HCT116 (cell line): Measurements from ENCODE around the gene CRTC3. TPM values are rescaled to one million over a fixed set of nuclear protein-coding genes. Genes with fewer than 3 reads are reported as not detected.

Experiments
- ATAC-seq: fragments of 200-7000 bp; cut with Tn5 transposase; 2 replicates; pipeline ENCODE4 v1.9.1; 2020; ENCODE audit warnings: mild to moderate bottlenecking, moderate library complexity
- BruUV-seq: library from RNA; stranded (reverse); fragments of 400-500 nt; replicated peaks from 2 replicates; lab custom pipeline; 2021; lab: Mats Ljungman, UMichigan
- CTCF ChIA-PET: fragments of 300-600 bp; sonication (Branson Sonifier 250); formaldehyde crosslinking; loops from one replicate; lab custom pipeline; 2021; ENCODE audit warnings: antibody characterized with exemption; lab: Charles Lee
- POLR2A ChIA-PET: fragments of 300-600, 350-600 bp; sonication (Branson Sonifier 250); formaldehyde crosslinking; loops from one replicate; lab custom pipeline; 2021; ENCODE audit warnings: antibody characterized with exemption; lab: Charles Lee
- RAD21 ChIA-PET, 2 experiments: fragments of 300-600 bp; sonication (Branson Sonifier 250); formaldehyde crosslinking; loops; one replicate each; lab custom pipeline; 2023; ENCODE audit warnings: low total read pairs in 2 of 2; ENCODE audit not compliant: uncharacterized antibody in 2 of 2, unreplicated experiment in 2 of 2, low non-redundant PET in 1 of 2; lab: Charles Lee
- DNase-seq: peaks from one replicate; pipeline ENCODE4 v3.0.0-alpha.2; 2010; ENCODE audit warnings: low read depth, low spot score
- H2AFZ ChIP-seq: fragments of 200-600 bp; shearing (Covaris generic), sonication (generic); 2 replicates; pipeline ENCODE4 v1.6.1; 2017; ENCODE audit warnings: low read depth, mixed run types, mixed read lengths, antibody characterized with exemption, low read length; ENCODE audit not compliant: poor library complexity, severe bottlenecking
- H3K27ac ChIP-seq: 2 replicates; pipeline ENCODE4 v1.5.1; 2012; ENCODE audit warnings: low read depth, low read length
- H3K27me3 ChIP-seq: fragments of 200-600 bp; sonication (generic); 2 replicates; pipeline ENCODE4 v1.6.1; 2016; ENCODE audit warnings: mixed run types, low read length, mixed read lengths; ENCODE audit not compliant: insufficient read depth
- H3K36me3 ChIP-seq, 2 experiments: fragments of 200-500 bp in 1 of 2; fragments of 200-600 bp in 1 of 2; sonication (Bioruptor generic) in 1 of 2; sonication (generic) in 1 of 2; 2 replicates each; pipeline versions ENCODE4 v1.5.1 to v1.6.1; 2014 to 2016; ENCODE audit warnings: low read length in 2 of 2, inconsistent platforms in 1 of 2, mixed read lengths in 1 of 2, mixed run types in 1 of 2; ENCODE audit not compliant: insufficient read depth in 2 of 2, control insufficient read depth in 1 of 2
- H3K4me1 ChIP-seq, 2 experiments: fragments of 200-600 bp in 1 of 2; sonication (generic) in 1 of 2; 2 replicates each; pipeline versions ENCODE4 v1.5.1 to v1.6.1; 2012 to 2017; ENCODE audit warnings: low read length in 2 of 2, inconsistent platforms in 1 of 2, mild to moderate bottlenecking in 1 of 2, mixed read lengths in 1 of 2, mixed run types in 1 of 2, moderate library complexity in 1 of 2; ENCODE audit not compliant: insufficient read depth in 2 of 2, control insufficient read depth in 1 of 2
- H3K4me2 ChIP-seq: fragments of 200-600 bp; sonication (generic); 2 replicates; pipeline ENCODE4 v1.6.1; 2017; ENCODE audit warnings: mixed run types, low read length, mixed read lengths
- H3K4me3 ChIP-seq, 2 experiments: fragments of 200-600 bp in 1 of 2; sonication (generic) in 1 of 2; replicated peaks in 1 of 2; 2 replicates each; pipeline ENCODE4 v1.5.1; 2011 to 2016; ENCODE audit warnings: low read length in 2 of 2, control low read depth in 1 of 2, low read depth in 1 of 2, mild to moderate bottlenecking in 1 of 2, mixed read lengths in 1 of 2, mixed run types in 1 of 2
- H3K79me2 ChIP-seq: fragments of 200-600 bp; sonication (generic); 2 replicates; pipeline ENCODE4 v1.6.1; 2017; ENCODE audit warnings: mild to moderate bottlenecking, mixed run types, low read length, moderate library complexity, mixed read lengths; ENCODE audit not compliant: insufficient read depth
- H3K9ac ChIP-seq: fragments of 200-600 bp; sonication (generic); 2 replicates; pipeline ENCODE4 v1.6.1; 2016; ENCODE audit warnings: low read length, mixed read lengths
- H3K9me2 ChIP-seq: fragments of 200-600 bp; sonication (generic), shearing (Covaris generic); 2 replicates; pipeline ENCODE4 v1.6.1; 2017; ENCODE audit warnings: mixed run types, mild to moderate bottlenecking, moderate library complexity; ENCODE audit not compliant: insufficient read depth
- H3K9me3 ChIP-seq, 2 experiments: fragments of 200-500 bp in 1 of 2; fragments of 200-600 bp in 1 of 2; sonication (Bioruptor generic) in 1 of 2; sonication (generic) in 1 of 2; 2 replicates each; pipeline ENCODE4 v1.6.1; 2014 to 2017; ENCODE audit warnings: low read length in 2 of 2, mixed read lengths in 2 of 2, inconsistent platforms in 1 of 2, low read depth in 1 of 2, mild to moderate bottlenecking in 1 of 2, mixed run types in 1 of 2, moderate library complexity in 1 of 2; ENCODE audit not compliant: control insufficient read depth in 1 of 2, insufficient read depth in 1 of 2
- H4K20me1 ChIP-seq: fragments of 200-600 bp; sonication (generic), shearing (Covaris generic); 2 replicates; pipeline ENCODE4 v1.6.1; 2017; ENCODE audit warnings: mixed run types, mild to moderate bottlenecking, moderate library complexity; ENCODE audit not compliant: insufficient read depth
- ATF3 ChIP-seq: IDR thresholded peaks from 2 replicates; pipeline ENCODE4 v1.6.1; 2012
- CEBPB ChIP-seq: IDR thresholded peaks from 2 replicates; pipeline ENCODE4 v1.6.1; 2012; ENCODE audit warnings: low read depth
- EZH2phosphoT487 ChIP-seq: fragments of 200-600 bp; IDR thresholded peaks from 2 replicates; pipeline ENCODE4 v1.6.1; 2018; ENCODE audit warnings: antibody characterized with exemption, borderline replicate concordance
- POLR2AphosphoS5 ChIP-seq: IDR thresholded peaks from 2 replicates; pipeline ENCODE4 v1.6.1; 2011; ENCODE audit warnings: mild to moderate bottlenecking, low read depth, low read length, moderate library complexity
- SIN3A ChIP-seq: IDR thresholded peaks from 2 replicates; pipeline ENCODE4 v1.6.1; 2012; ENCODE audit warnings: low read depth
- YY1 ChIP-seq: IDR thresholded peaks from 2 replicates; pipeline ENCODE4 v1.6.1; 2011; ENCODE audit warnings: low read length, low read depth, moderate library complexity, mild to moderate bottlenecking; ENCODE audit not compliant: insufficient replicate concordance; ENCODE audit errors: extremely low read depth
- intact Hi-C: fragments of 100-400 bp; cut with micrococcal nuclease; formaldehyde crosslinking; loops from 2 replicates; pipeline ENCODE4 v1.10.0; 2022
- total RNA-seq: library from RNA; stranded (reverse); gene quantifications from one replicate; pipeline ENCODE4 v1.2.1, GENCODE V29; 2021; ENCODE audit not compliant: unreplicated experiment

The CRTC3 gene
- total RNA-seq, 1 experiment from 2014 or later = 20.7 TPM

- no peak overlapping the region for H3K9ac ChIP-seq
- H3K4me2 ChIP-seq = no peak overlapping the region
- no peaks in the 10 kb centered on the region for H3K9me2 ChIP-seq
- H3K36me3 ChIP-seq = no peaks in the 10 kb centered on the region
- RAD21 ChIA-PET = no interaction called here
- H3K27me3 ChIP-seq = no peaks in the 10 kb centered on the region
- POLR2A ChIA-PET = no interaction called here
- no peak overlapping the region for H3K4me3 ChIP-seq
- peaks cover 0 to 17% of the 10 kb centered on the region in 2 experiments; a peak in 1 of 4 replicates for H3K4me1 ChIP-seq
- no peak overlapping the region for H3K27ac ChIP-seq
- CTCF ChIA-PET = no interaction called here
- intact Hi-C loops = no loop called here
- DNase-seq (no peak), ATAC-seq (no peak)
- H2AFZ ChIP-seq = no peak overlapping the region
- H4K20me1 ChIP-seq = no peaks in the 10 kb centered on the region
- TF ChIP-seq EZH2phosphoT487 (no peak), ATF3 (no peak), YY1 (no peak), CEBPB (no peak)
- H3K9me3 ChIP-seq = no peaks in the 10 kb centered on the region
- H3K79me2 ChIP-seq = no peaks in the 10 kb centered on the region
- BruUV-seq = no TSS peak
Observed at GRCh38 chr15:90684281-90684680, 154.6 kb downstream of the CRTC3 start.

DNA sequence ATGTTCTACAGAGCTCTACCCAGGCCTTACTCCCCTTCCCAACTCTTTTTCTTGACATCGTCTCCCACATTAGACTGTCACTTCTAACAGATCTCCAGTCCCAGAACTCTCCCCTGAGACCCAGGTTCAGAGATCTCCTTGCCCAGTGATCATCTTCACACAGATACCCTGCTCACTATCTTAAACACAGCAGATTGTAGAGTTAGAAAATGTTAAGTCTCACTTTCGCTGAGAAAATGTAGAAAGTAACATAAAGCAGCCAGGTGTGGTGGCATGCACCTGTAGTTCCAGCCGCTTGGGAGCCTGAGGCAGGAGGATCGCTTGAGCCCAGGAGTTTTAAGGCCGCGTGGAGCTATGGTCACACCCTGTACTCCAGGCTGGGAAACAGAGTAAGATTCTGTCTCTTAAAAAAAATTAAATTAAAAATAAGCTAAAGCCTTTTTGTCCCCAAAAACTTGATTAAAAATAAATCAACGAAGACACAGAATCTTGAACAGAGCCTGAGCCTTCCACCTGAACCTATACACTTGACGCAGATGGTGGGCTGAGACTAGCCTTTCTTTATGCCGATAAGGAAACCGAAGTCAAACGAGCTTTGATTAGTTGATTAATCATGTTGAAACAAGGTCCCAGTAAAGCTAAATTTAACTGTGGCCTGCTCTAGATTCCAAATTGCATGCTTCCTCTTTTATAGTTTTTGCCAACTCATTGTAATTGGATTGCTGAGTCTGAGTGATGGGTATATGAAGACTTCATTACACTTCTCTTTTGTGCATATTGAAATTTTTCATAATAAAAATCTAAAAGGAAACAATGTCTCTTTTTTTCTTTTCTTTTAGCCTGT, 156.1 kb downstream of the CRTC3 start:
- no peak for DNase-seq
- H3K4me1 ChIP-seq = peaks cover 0 to 12% of the 10 kb centered on the region in 2 experiments; a peak in 1 of 4 replicates

More for the DNA sequence above, 156.1 kb downstream of the CRTC3 start:
- Histone ChIP-seq H3K79me2 (no peaks in the 10 kb centered on the region), H4K20me1 (no peaks in the 10 kb centered on the region), H3K4me3 (no peak overlapping the region), H3K36me3 (no peaks in the 10 kb centered on the region), H2AFZ (no peak overlapping the region), H3K27ac (no peak overlapping the region), H3K27me3 (no peaks in the 10 kb centered on the region), H3K9me2 (no peaks in the 10 kb centered on the region), H3K4me2 (no peak overlapping the region), H3K9ac (no peak overlapping the region), H3K9me3 (no peaks in the 10 kb centered on the region)
- ChIA-PET RAD21 (no interaction called here), POLR2A (no interaction called here), CTCF (no interaction called here)
- BruUV-seq = no TSS peak
- TF ChIP-seq SIN3A = no peak
- TF ChIP-seq POLR2AphosphoS5 = no peak
- intact Hi-C loops = no loop called here
- ATAC-seq = no peak
